Measurements from ENCODE around the gene SETBP1.

SETBP1 gene

GRCh38 chr18:45069546-45069945 is 388.9 kb downstream of the SETBP1 start:
- no peak overlapping the region for H3K4me3 ChIP-seq (ENCODE audit: low read depth, low read length)
- DNase-seq (ENCODE audit: low read depth), result no peak
- no peak for TF ChIP-seq CTCF (IDR thresholded peaks at IDR 0.05; ENCODE audit: control insufficient read depth, extremely low read depth, insufficient read depth)

GRCh38 chr18:45071956-45072355 is 391.3 kb downstream of the SETBP1 start:
- no peak for DNase-seq (ENCODE audit: low read depth)
- TF ChIP-seq CTCF (IDR thresholded peaks at IDR 0.05; ENCODE audit: control insufficient read depth, extremely low read depth, insufficient read depth), result no peak
- no peak overlapping the region for H3K4me3 ChIP-seq (ENCODE audit: low read depth, low read length)

- H3K4me3 ChIP-seq (ENCODE audit: low read depth, low read length), result no peak overlapping the region
- DNase-seq (ENCODE audit: low read depth), result no peak
- TF ChIP-seq CTCF (IDR thresholded peaks at IDR 0.05; ENCODE audit: control insufficient read depth, extremely low read depth, insufficient read depth), result no peak
Observed at GRCh38 chr18:45073556-45073955, 392.9 kb downstream of the SETBP1 start.

- no peak for TF ChIP-seq CTCF (IDR thresholded peaks at IDR 0.05; ENCODE audit: control insufficient read depth, extremely low read depth, insufficient read depth)
- H3K4me3 ChIP-seq (ENCODE audit: low read depth, low read length), result no peak overlapping the region
- no peak for DNase-seq (ENCODE audit: low read depth)
Observed at GRCh38 chr18:45081566-45082181, 401.0 kb downstream of the SETBP1 start.

- no peak for TF ChIP-seq CTCF (IDR thresholded peaks at IDR 0.05; ENCODE audit: control insufficient read depth, extremely low read depth, insufficient read depth)
- DNase-seq (ENCODE audit: low read depth), result no peak
- H3K4me3 ChIP-seq (ENCODE audit: low read depth, low read length), result no peak overlapping the region
Observed at GRCh38 chr18:45083226-45083855, 402.7 kb downstream of the SETBP1 start.

- no peak for TF ChIP-seq CTCF (IDR thresholded peaks at IDR 0.05; ENCODE audit: control insufficient read depth, extremely low read depth, insufficient read depth)
- DNase-seq (ENCODE audit: low read depth), result no peak
- no peak overlapping the region for H3K4me3 ChIP-seq (ENCODE audit: low read depth, low read length)
Observed at GRCh38 chr18:45084206-45084605, 403.5 kb downstream of the SETBP1 start.
